HepG2 (cell line): ENCODE measurements around the gene C16orf90. TPM values are rescaled to one million over a fixed set of nuclear protein-coding genes. Genes with fewer than 3 reads are reported as not detected.

Source experiments
- ATAC-seq: fragments of 200-7000 bp; cut with Tn5 transposase; 3 replicates; pipeline ENCODE4 v1.9.1; 2020; ENCODE audit warnings: mild to moderate bottlenecking, moderate library complexity
- BruUV-seq: library from RNA; stranded (reverse); fragments of 400-500 nt; replicated peaks from 2 replicates; lab custom pipeline; 2021; lab: Mats Ljungman, UMichigan
- CTCF ChIA-PET: fragments of 300-600 bp; formaldehyde crosslinking; extraction: SDS; loops from one replicate; lab custom pipeline; 2021; ENCODE audit warnings: low total read pairs, inconsistent platforms, low intra/inter-chr PET ratio; lab: Yijun Ruan, JAX
- POLR2A ChIA-PET: fragments of 350-600 bp; sonication (Branson Sonifier 250); formaldehyde crosslinking; loops from one replicate; lab custom pipeline; 2020; ENCODE audit warnings: antibody characterized with exemption, inconsistent platforms; lab: Yijun Ruan, JAX
- DNase-seq: peaks from one replicate; pipeline ENCODE4 v3.0.0-alpha.2; 2015; ENCODE audit warnings: low spot score
- FAIRE-seq: peaks from 3 replicates; lab custom pipeline; 2011; peaks lifted over from hg19 to GRCh38; lab: Jason Lieb, UNC
- H2AFZ ChIP-seq: one replicate; pipeline ENCODE4 v1.6.1; 2011; ENCODE audit warnings: low read length, inconsistent platforms
- H3K27ac ChIP-seq: fragments of 300-600 bp; 3 replicates; pipeline ENCODE4 v1.8.0; 2011; ENCODE audit warnings: mixed run types, mild to moderate bottlenecking, mixed read lengths, low read length, inconsistent platforms; ENCODE audit not compliant: insufficient read depth; ENCODE audit errors: extremely low read length
- H3K27me3 ChIP-seq, 2 experiments: fragments of 200-600 bp in 1 of 2; 2 replicates in 1 of 2; 3 replicates in 1 of 2; pipeline versions ENCODE4 v1.6.0 to v1.8.0; 2011; ENCODE audit warnings: low read length in 2 of 2, mild to moderate bottlenecking in 2 of 2, moderate library complexity in 2 of 2, inconsistent platforms in 1 of 2; ENCODE audit not compliant: insufficient read depth in 2 of 2, control insufficient read depth in 1 of 2
- H3K36me3 ChIP-seq, 2 experiments: fragments of 200-600 bp in 1 of 2; replicated peaks in 1 of 2; 2 replicates in 1 of 2; 3 replicates in 1 of 2; pipeline versions ENCODE4 v1.5.1 to v1.8.0; 2011; ENCODE audit warnings: low read length in 2 of 2, inconsistent platforms in 1 of 2; ENCODE audit not compliant: insufficient read depth in 2 of 2, control insufficient read depth in 1 of 2
- H3K4me1 ChIP-seq: 2 replicates; pipeline ENCODE4 v1.5.1; 2012; ENCODE audit warnings: low read length, inconsistent platforms; ENCODE audit not compliant: insufficient read depth
- H3K4me2 ChIP-seq: 2 replicates; pipeline ENCODE4 v1.6.0; 2011; ENCODE audit warnings: low read depth, low read length, inconsistent platforms
- H3K4me3 ChIP-seq, 3 experiments: fragments of 200-600 bp in 1 of 3; sonication (generic), shearing (Covaris generic) in 1 of 3; replicated peaks in 1 of 3; 2 replicates each; pipeline ENCODE4 v1.5.1; 2011 to 2016; ENCODE audit warnings: low read length in 3 of 3, inconsistent platforms in 2 of 3, low read depth in 2 of 3, mild to moderate bottlenecking in 2 of 3, control low read depth in 1 of 3, mixed read lengths in 1 of 3; ENCODE audit not compliant: insufficient read depth in 1 of 3
- H3K79me2 ChIP-seq: one replicate; pipeline ENCODE4 v1.6.1; 2011; ENCODE audit warnings: low read length, inconsistent platforms; ENCODE audit not compliant: insufficient read depth
- H3K9ac ChIP-seq: 2 replicates; pipeline ENCODE4 v1.6.0; 2011; ENCODE audit warnings: mild to moderate bottlenecking, low read depth, low read length, inconsistent platforms; ENCODE audit not compliant: insufficient read depth
- H3K9me3 ChIP-seq: 2 replicates; pipeline ENCODE4 v1.5.1; 2012; ENCODE audit warnings: mild to moderate bottlenecking, low read length
- H4K20me1 ChIP-seq: 2 replicates; pipeline ENCODE4 v1.6.0; 2011; ENCODE audit warnings: inconsistent platforms, mild to moderate bottlenecking, low read length, moderate library complexity; ENCODE audit not compliant: insufficient read depth
- HBP1 ChIP-seq: IDR thresholded peaks from 2 replicates; pipeline ENCODE4 v1.6.1; 2016; ENCODE audit warnings: low read depth, control low read depth
- MATR3 ChIP-seq: sonication (generic); formaldehyde crosslinking; IDR thresholded peaks from 2 replicates; pipeline ENCODE4 v1.4.0; 2020; ENCODE audit warnings: missing genetic modification reagents
- MEIS1 ChIP-seq: sonication (generic); formaldehyde crosslinking; IDR thresholded peaks from 2 replicates; pipeline ENCODE4 v1.9.0; 2021; ENCODE audit warnings: mild to moderate bottlenecking, missing genetic modification reagents, moderate library complexity, borderline replicate concordance
- NFYB ChIP-seq: sonication (generic); formaldehyde crosslinking; IDR thresholded peaks from 2 replicates; pipeline ENCODE4 v1.4.0; 2020; ENCODE audit warnings: missing genetic modification reagents
- RXRB ChIP-seq: IDR thresholded peaks from 2 replicates; pipeline ENCODE4 v1.6.1; 2016; ENCODE audit warnings: borderline replicate concordance, missing genetic modification reagents, missing compliant biosample characterization
- SKIL ChIP-seq: sonication (generic); formaldehyde crosslinking; IDR thresholded peaks from 2 replicates; pipeline ENCODE4 v1.8.0; 2022; ENCODE audit warnings: missing genetic modification reagents, mild to moderate bottlenecking, moderate library complexity, borderline replicate concordance
- SP2 ChIP-seq: sonication (generic); formaldehyde crosslinking; IDR thresholded peaks from 2 replicates; pipeline ENCODE4 v1.5.1; 2020; ENCODE audit warnings: mild to moderate bottlenecking, missing genetic modification reagents
- UBTF ChIP-seq: sonication (generic); formaldehyde crosslinking; IDR thresholded peaks from 2 replicates; pipeline ENCODE4 v1.4.0; 2020; ENCODE audit warnings: mild to moderate bottlenecking, missing genetic modification reagents
- ZNF367 ChIP-seq: sonication (generic); formaldehyde crosslinking; IDR thresholded peaks from 2 replicates; pipeline ENCODE4 v1.4.0; 2020; ENCODE audit warnings: missing genetic modification reagents, borderline replicate concordance
- ZNF574 ChIP-seq: sonication (generic); formaldehyde crosslinking; IDR thresholded peaks from 2 replicates; pipeline ENCODE4 v1.4.0; 2020; ENCODE audit warnings: missing genetic modification reagents
- WGBS: methylation state at CpG from one replicate; pipeline ENCODE4 v1.1.6; 2017; ENCODE audit warnings: low lambda C conversion rate; 5-methylcytosine and 5-hydroxymethylcytosine counted together
- in situ Hi-C: cut with HindIII; loops from 2 replicates; pipeline ENCODE4 v1.10.0; 2017; ENCODE audit warnings: low pct_unique_long_range_greater_than_20kb; ENCODE audit not compliant: extremely low pct_ligation_motif_present
- intact Hi-C: fragments of 100-400 bp; cut with micrococcal nuclease; formaldehyde crosslinking; loops from one replicate; pipeline ENCODE4 v1.10.0; 2022; ENCODE audit not compliant: unreplicated experiment
- polyA plus RNA-seq, 8 experiments: library from polyadenylated mRNA; depleted of rRNA in 3 of 8; stranded (reverse) in 7 of 8; unstranded in 1 of 8; fragments of >200 nt; fragmentation: Illumina TruSeq in 4 of 8; extraction: Trizol in 4 of 8; gene quantifications; 2 replicates each; pipeline versions ENCODE4 v1.2.1 to v1.2.3, GENCODE V29; 2011 to 2016; ENCODE audit warnings: low read depth in 4 of 8, missing spikeins in 1 of 8, mixed read lengths in 1 of 8; ENCODE audit not compliant: insufficient read depth in 1 of 8
- total RNA-seq, 5 experiments: library from RNA; depleted of rRNA; stranded (reverse); fragments of >200 nt; fragmentation: Illumina TruSeq; extraction: Trizol; gene quantifications; 2 replicates each; pipeline ENCODE4 v1.2.3, GENCODE V29; 2016; ENCODE audit warnings: low read depth in 1 of 5
- TF ChIP-seq, protein P1 (sequence below): sonication (generic); formaldehyde crosslinking; IDR thresholded peaks from 2 replicates; pipeline ENCODE4 v1.8.1; 2023; ENCODE audit warnings: mild to moderate bottlenecking, moderate library complexity, missing genetic modification reagents

Gene C16orf90
- total and polyA plus RNA-seq, 2 of the 13 experiments (the other 11 are each of a cell fraction or from before 2014, with no cell fraction given): not detected

DNA sequence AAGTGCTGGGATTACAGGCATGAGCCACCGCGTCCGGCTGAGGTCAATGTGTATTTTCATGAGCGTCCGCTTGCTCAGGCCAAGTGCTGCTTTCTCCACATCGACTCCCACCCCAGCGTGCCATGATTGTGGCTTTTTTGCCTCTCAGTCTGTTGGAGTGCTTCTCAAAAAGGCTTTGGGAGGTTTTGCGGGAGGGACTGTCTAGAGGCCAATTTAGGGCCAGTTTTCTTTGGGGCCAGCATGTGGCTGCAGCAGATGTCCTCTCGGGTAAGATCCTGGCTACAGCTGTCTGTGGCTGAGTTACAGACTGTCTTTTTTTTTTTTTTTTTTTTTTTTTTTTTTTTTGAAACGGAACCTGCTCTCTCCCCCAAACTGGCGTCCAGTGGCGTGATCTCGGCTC, 6.5 kb downstream of the C16orf90 start (continued):
- TF ChIP-seq ZNF574 (CRISPR knock-in tag) (no peak), HBP1 (no peak), ZNF367 (no peak)

- no TSS peak for BruUV-seq
- DNase-seq (peak; percentile 32), FAIRE-seq (no peak), ATAC-seq (peak; percentile 48)
- H3K36me3 ChIP-seq: peaks cover 20 to 37% of the 10 kb centered on the region in 2 experiments
- H3K9ac ChIP-seq: no peak overlapping the region
- H4K20me1 ChIP-seq: no peaks in the 10 kb centered on the region; the same call in 1 of the 2 replicates
- POLR2A ChIA-PET: interaction anchor here (1.4 kb wide), 1 partner anchor 44 kb away, joined by 3 read pairs; the partner anchor contains the start of gene NAA60
- intact Hi-C loops (no loop called here), in situ Hi-C loops (no loop called here)
- H3K27me3 ChIP-seq: no peaks in the 10 kb centered on the region
- no peak overlapping the region for H3K4me3 ChIP-seq
- CTCF ChIA-PET: no interaction called here
- no peak overlapping the region for H3K4me2 ChIP-seq
- H3K27ac ChIP-seq: peak overlapping the region; percentile 26
- H3K4me1 ChIP-seq: peaks cover 12% of the 10 kb centered on the region
- WGBS: 82% methylated on average over 10 of the region's 24 CpGs
- H2AFZ ChIP-seq: no peak overlapping the region
- H3K79me2 ChIP-seq: no peaks in the 10 kb centered on the region
- no peaks in the 10 kb centered on the region for H3K9me3 ChIP-seq
- TF ChIP-seq UBTF (CRISPR knock-in tag) (no peak), SP2 (CRISPR knock-in tag) (no peak), MATR3 (CRISPR knock-in tag) (no peak), SKIL (CRISPR knock-in tag) (no peak), NFYB (CRISPR knock-in tag) (no peak), MEIS1 (CRISPR knock-in tag) (no peak), RXRB (CRISPR knock-in tag) (no peak)
- TF ChIP-seq, protein P1, sequence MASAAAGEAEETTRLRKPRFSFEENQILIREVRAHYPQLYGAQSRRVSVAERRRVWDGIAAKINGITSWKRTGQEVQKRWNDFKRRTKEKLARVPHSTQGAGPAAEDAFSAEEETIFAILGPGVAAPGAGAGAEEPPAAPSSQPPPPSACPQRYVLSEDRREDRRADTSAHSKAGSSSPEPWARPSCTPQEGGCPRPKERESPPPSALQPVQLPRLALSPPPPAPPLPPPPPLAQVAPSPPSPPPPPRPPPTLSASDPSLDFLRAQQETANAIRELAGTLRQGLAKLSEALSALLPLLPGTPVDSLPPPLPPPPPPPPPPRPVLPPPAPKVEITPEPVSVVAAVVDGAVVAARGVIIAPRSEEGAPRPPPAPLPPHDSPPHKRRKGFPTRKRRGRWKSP (CRISPR knock-in tag): no peak
These were observed 7.5 kb downstream of the C16orf90 start for GRCh38 chr16:3487521-3488410.
